Measurements from ENCODE around the gene MYH7B.

Gene MYH7B

GRCh38 chr20:34945315-34946077 lies 10.2 kb upstream of the MYH7B start:
- no peak for DNase-seq

DNA sequence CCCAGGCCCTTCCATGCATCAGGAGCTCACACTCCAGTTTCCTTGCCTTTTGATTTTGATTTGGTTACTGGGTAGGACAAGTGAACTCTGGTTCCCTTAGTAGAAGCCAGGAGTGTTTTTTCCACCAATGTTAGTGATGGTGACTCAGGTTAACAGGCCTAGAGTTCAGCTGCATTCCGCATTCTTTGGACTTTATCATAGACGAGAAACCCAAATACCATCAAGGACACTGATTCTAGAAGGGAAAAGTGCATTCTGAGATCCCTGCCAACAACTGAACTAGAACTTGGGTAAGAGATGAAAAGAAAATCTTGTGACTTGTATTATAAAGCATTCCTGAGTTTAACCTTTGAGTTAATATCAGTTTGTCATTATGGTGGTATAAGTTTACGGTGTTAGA lies 9.0 kb upstream of the MYH7B start:
- DNase-seq = no peak

DNA sequence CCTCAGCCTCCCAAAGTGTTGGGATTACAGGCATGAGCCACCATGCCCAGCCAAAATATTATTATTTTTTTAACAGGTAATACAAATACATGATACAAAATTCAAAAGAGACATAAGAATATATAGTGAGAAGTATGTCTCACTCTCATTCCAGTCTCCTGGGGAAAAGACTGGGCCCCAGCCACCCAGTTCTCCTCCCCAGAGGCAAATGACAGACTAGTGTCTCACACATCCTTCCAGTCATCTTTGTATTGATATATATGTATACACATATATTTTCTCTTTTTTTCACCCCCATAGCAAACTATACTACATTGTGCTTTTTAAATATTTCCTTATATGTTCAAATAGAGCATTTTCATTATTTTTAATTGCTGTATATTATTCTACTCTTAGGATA lies 8.3 kb upstream of the MYH7B start:
- DNase-seq = no peak

DNA sequence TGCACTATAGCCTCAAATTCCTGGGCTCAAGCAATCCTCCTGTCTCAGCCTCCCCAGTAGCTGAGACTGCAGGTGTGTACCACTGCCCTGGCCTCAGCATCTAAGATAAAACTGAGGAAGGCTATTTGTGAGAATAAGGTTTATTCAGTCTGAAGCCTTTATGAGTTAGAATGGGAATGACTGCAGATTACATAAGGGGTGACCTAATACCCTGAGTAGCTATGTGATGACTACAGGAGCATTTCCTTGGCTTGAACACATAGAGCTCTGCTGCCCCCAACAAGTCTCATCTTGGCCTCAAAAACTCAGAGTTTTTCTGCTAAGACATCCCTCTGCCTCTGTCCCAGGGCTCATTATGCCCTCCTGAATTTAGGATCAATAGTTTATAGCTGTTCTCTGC lies 7.6 kb upstream of the MYH7B start:
- DNase-seq = no peak

- no peak for DNase-seq
Measured at GRCh38 chr20:34949120-34949519, 6.5 kb upstream of the MYH7B start.

- no peak for DNase-seq
Measured at GRCh38 chr20:34951252-34951651, 4.4 kb upstream of the MYH7B start.

DNA sequence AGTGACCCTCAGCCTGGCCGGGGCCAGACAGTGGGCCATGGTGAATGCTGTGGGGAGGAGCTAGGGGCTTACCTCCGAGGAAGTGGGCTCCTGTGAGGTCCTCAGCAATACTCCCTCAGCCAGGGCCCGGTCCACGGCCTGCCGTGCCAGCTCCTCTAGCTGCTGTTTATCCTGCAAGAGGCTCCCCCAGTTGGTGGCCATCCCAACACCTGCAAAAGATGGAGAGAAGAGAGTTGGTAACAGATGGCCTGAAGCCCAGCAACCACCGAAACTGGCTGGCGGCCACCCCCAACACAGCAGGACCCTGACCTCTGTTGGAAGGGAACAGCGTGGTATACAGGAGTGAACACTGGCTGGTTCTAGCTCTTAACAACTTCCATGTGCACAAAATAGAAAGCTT lies 4.0 kb upstream of the MYH7B start:
- DNase-seq = no peak

- DNase-seq = no peak
Measured at GRCh38 chr20:34952671-34953070, 3.0 kb upstream of the MYH7B start.

DNA sequence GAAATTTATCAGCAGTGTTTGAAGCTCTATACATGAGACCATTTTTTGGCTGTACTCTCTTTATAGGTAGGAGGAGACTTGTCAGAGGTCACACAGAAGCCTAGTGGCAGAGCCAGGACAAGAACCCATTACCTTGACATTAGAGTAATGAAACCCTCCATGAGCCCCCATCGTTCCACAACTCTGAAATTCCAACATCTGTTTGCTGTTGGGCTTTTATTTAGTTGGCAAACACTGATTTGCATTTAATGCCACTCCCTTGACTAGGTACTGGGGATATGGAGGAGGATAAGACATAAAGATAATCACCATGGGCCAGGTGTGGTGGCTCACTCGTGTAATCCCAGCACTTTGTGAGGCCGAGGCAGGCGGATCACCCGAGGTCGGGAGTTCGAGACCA lies 1.7 kb upstream of the MYH7B start:
- no peak for DNase-seq

- DNase-seq = no peak
Measured at GRCh38 chr20:34954904-34955230, 801 bp upstream of the MYH7B start.

DNA sequence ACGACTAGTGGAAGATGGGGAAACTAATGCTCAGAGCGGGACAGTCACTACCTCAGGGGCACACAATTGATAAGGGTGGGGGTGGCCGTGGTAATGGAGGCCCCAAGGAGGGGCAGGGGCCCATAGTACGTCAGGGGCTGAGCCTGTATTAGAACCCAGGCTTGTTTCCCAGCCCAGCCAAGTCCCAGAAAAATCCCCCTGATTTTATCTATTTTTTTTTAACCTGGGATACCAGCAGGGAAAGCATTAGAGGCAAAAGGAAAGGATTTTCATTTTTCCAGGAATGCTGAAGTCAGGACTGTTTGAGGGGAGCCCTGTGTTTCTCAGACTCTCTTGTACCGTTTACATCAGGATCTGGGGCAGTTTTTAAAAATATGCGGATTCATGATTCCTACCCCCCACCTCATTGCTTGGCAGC lies 382 bp downstream of the MYH7B start:
- no peak for DNase-seq

DNA sequence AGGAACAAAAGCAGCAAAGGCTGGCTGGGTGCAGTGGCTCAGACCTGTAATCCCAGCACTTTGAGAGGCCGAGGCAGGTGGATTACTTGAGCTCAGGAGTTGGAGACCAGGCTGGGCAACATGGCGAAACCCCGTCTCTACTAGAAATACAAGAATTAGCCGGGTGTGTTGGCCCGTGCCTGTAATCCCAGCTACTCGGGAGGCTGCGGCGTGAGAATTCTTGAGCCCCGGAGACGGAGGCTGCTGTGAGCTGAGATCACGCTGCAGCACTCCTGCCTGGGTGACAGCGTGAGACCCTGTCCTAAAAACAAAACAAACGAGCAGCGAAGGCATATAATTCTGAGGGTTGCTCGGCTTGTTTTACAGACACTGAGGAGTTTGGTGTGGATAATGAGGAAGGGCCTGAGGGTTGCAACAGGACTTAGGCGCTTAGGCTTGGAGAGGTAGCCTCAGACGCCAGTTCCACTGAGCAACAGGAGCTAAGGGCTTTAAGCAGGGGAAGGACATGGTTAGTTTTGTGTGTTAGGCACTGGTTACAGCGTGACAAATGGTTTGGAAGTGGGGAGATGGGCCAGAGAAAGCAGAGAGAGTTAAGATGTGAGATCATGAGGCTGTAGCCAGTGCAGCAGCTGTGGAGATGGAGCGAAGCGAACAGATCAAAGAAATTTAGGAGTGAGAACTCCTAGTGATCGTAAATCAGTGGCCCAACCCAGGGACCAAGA lies 1.2 kb downstream of the MYH7B start:
- no peak for DNase-seq

DNA sequence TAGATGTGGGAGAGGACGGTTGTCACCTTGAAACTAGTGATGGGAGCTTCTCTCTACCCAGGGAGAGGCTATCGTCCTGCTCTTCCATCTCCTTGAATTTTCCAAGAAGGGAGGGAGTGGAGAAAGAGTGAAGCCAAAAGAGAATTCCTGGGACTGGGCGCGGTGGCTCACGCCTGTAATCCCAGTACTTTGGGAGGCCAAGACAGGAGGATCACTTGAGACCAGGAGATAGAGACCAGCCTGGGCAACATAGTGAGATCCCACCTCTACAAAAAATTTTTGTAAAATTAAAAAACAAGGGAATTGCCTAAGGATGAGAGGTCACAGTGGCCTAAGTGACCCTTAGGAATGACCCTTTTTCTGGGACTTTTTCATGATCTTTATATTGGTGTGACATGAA lies 8.8 kb downstream of the MYH7B start:
- DNase-seq = no peak

DNA sequence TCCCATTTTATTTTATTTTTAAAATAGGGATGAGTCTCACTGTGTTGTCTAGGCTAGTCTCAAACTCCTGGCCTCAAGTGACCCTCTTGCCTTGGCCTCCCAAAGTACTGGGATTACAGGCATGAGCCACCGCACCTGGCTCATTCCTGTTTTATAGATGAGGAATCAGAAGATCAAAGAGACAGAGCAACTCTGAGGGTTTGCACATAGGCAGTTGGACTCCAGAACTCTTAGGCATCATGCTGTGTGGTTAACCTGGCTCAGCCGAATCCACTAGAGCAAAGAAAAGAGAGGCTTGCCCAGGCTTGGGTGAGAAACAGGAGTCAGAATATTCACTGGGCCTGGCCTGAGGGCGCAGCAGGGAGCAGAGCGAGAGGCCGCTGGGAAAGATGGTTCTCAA lies 9.4 kb downstream of the MYH7B start:
- DNase-seq = no peak

DNA sequence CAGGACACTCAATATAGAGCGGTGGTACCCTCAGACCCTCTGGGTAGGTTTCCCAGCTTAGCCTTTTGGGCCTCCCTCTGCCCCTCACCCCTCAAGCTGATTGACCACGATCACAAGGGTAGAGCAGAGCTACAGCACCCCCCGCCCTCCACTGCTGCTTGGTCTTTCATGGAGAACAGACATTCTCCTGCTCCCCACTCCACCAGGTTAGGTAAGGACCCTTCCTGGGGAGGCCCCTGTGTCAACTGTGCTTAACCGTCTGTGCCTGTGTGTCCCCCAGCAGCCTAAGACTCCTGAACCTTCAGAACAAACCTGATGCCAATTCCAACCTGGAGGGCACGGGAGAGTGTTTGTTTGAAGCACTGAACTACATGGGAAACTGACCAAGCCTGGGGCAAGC lies 11.8 kb downstream of the MYH7B start:
- no peak for DNase-seq

DNA sequence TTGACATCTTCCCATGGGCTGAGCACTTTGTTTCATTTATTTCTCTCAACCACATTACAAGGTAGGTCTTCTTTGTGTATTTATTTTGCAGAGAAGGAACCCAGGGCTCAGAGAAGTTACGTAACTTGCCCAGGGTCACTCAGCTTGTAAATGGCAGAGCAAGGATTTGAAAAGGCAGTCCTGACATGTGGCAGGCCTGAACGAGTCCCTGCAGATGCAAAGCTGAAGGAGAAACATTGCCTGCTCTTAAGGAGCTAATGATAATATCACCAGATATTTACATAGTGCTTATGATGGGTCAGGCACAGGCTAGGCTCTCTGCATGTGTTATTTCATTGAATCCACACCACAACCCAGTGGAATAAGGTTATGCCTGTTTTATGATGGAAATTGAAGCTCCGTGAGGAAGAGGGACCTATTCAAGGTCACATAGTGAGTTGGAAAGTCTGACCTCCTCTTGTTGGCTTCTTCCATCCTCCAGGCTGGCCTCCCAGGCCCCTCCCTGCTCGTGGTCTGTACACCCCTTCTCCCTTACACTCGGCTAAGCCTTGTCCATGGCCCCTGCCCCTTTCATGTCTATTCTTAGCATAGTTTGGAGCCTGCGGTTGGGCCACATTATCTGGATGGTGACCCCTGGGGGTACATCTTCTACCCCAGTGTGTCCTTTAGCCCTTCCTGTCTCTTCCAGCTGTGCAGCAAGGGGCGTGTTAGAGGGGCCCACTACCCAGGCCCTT lies 12.5 kb downstream of the MYH7B start:
- no peak for DNase-seq

DNA sequence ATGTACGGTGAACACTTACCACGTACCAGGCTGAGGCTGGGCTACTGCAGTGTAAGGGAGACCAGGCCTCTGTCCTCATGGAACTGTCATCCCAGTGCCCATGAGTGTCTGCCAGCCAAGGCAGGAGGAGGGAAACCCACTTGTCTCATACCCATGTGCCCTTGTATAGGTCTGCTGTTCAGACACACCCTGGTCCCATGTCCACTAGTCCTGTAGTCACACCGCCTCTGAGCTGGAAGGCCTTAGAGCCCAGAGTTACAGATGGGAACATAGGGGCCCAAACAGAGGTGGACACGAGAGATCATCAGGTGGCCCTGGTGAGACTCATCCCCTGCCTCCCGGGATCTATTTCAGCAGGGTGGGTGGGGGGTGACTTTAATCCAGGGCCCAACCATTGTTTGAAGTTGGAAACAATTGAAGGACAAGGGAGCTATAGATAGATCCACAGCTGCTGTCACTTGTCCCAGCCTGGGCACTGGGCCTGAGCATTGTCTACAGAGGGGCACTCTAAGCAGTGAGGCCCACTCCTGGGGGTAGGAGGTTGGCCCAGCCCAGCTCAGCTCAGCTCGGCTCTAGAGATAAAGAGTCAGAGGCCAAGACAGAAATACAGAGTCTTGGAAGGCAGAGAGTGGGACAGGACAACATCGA lies 14.6 kb downstream of the MYH7B start:
- no peak for DNase-seq

GRCh38 chr20:34970846-34971560 lies 15.3 kb downstream of the MYH7B start:
- DNase-seq = no peak

DNA sequence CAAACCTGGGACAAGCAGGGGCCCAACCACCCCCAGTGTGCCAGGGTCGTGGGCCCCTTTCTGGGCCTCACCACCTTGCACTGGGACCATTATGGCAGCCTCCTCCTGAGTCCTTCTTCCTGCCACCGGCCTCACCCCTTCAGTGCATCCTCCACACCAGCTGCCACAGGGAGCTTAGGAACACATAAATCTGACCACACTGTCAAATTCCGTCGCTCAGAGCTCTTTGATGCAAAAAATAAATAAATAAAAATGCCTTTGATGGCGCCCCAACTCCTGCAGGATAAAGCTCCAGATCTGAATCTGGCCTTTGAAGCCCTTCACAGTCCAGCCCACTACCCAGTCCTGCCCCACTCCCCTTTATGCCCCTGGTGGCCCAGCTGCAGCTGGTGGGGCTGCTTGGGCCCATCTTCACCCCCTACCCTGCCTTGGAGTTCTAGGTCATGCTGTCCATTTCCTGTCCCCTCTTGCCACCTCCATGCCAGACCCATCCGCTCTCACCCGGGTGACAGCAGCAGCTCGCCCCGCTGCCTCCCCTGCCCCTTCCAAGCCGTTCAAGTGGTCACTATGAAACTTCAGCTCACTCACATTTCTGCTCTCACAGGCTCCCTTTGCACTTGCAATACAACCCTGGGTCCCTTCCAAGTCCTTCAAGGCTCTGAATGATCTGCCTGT lies 16.0 kb downstream of the MYH7B start:
- no peak for DNase-seq

DNA sequence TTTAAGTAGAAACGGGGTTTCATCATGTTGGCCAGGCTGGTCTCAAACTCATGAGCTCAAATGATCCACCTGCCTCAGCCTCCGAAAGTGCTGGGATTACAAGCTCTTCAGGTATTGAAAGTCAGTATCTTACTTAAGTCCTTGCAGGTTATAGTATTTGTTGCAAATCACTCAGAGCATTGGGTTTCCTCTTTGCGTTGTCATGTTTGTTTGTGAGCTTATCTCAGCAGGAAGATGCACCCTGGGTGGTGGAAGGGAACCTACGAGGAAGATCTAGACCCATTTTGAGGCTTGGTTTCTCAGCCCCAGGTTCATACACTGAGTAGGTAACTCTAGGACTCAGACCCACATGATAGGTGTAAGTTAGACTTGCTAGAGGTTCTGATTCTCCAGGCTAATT lies 18.6 kb downstream of the MYH7B start:
- DNase-seq = no peak

GRCh38 chr20:34976286-34976685 lies 20.6 kb downstream of the MYH7B start:
- DNase-seq = no peak

- DNase-seq = no peak
Measured at GRCh38 chr20:34977365-34978091, 21.9 kb downstream of the MYH7B start.

All from activated CD8-positive, alpha-beta memory T cell treated with anti-CD3 and anti-CD28 coated beads for 24 hours (primary cell).